T-cell (primary cell): Measurements from ENCODE around the gene C1QTNF7. TPM values are rescaled to one million over a fixed set of nuclear protein-coding genes. Genes with fewer than 3 reads are reported as not detected.

Experiments used
- ATAC-seq, 4 experiments: fragments of 200-7000 bp in 3 of 4; fragments of 150-1000 bp in 1 of 4; cut with Tn5 transposase; replicated peaks in 1 of 4; 1 replicate in 3 of 4; 2 replicates in 1 of 4; pipeline ENCODE4 v1.10.0; 2021; ENCODE audit warnings: moderate library complexity in 3 of 4, mild to moderate bottlenecking in 2 of 4, moderate number of reproducible peaks in 1 of 4
- CTCF ChIA-PET, 2 donors: fragments of 300-600 bp; sonication (Branson Sonifier 250); formaldehyde crosslinking; loops; one replicate each; lab custom pipeline; 2022; ENCODE audit warnings: antibody characterized with exemption in 2 of 2; lab: Charles Lee
- POLR2A ChIA-PET, 2 donors: fragments of 300-600 bp; sonication (Branson Sonifier 250); formaldehyde crosslinking; loops; one replicate each; lab custom pipeline; 2022; ENCODE audit warnings: antibody characterized with exemption in 2 of 2; lab: Charles Lee
- DNase-seq, 35 experiments: peaks; one replicate each; pipeline versions ENCODE4 v3.0.0 to v3.0.0-alpha.2; 2013 to 2023
- H3K27ac ChIP-seq: one replicate; pipeline ENCODE4 v1.5.1; 2013; ENCODE audit warnings: low read length
- H3K27me3 ChIP-seq, 2 experiments: replicated peaks in 1 of 2; 1 replicate in 1 of 2; 2 replicates in 1 of 2; pipeline versions ENCODE4 v1.6.1 to v1.7.0; 2013; ENCODE audit warnings: low read length in 1 of 2, mixed read lengths in 1 of 2; ENCODE audit not compliant: control insufficient read depth in 2 of 2, insufficient read depth in 2 of 2; ENCODE audit errors: extremely low read depth in 1 of 2
- H3K36me3 ChIP-seq, 2 donors: 1 replicate in 1 of 2; 2 replicates in 1 of 2; pipeline versions ENCODE4 v1.6.1 to v1.7.0; 2013; ENCODE audit warnings: low read length in 1 of 2; ENCODE audit not compliant: control insufficient read depth in 2 of 2, insufficient read depth in 1 of 2; ENCODE audit errors: extremely low read depth in 1 of 2
- H3K4me1 ChIP-seq, 2 experiments: 1 replicate in 1 of 2; 2 replicates in 1 of 2; pipeline versions ENCODE4 v1.6.1 to v1.7.0; 2013; ENCODE audit warnings: low read length in 2 of 2, mixed read lengths in 1 of 2; ENCODE audit not compliant: insufficient read depth in 2 of 2, control insufficient read depth in 1 of 2; ENCODE audit errors: extremely low read depth in 1 of 2
- H3K4me3 ChIP-seq, 2 donors: 1 replicate in 1 of 2; 2 replicates in 1 of 2; pipeline versions ENCODE4 v1.5.1 to v1.7.0; 2013; ENCODE audit warnings: mild to moderate bottlenecking in 2 of 2, low read length in 1 of 2, moderate library complexity in 1 of 2; ENCODE audit not compliant: control insufficient read depth in 1 of 2; ENCODE audit errors: extremely low read depth in 1 of 2
- H3K9me3 ChIP-seq: 2 replicates; pipeline ENCODE4 v1.7.0; 2013
- H3K27ac Mint-ChIP-seq, 2 donors: one replicate each; pipeline ENCODE4 v1.8.0; 2020 to 2021; ENCODE audit warnings: mild to moderate bottlenecking in 2 of 2, mixed read lengths in 2 of 2
- H3K27me3 Mint-ChIP-seq, 2 donors: one replicate each; pipeline ENCODE4 v1.8.0; 2021 to 2022; ENCODE audit warnings: mixed read lengths in 2 of 2
- H3K36me3 Mint-ChIP-seq: one replicate; pipeline ENCODE4 v1.8.0; 2021; ENCODE audit warnings: mixed read lengths
- H3K4me1 Mint-ChIP-seq, 3 donors: one replicate each; pipeline ENCODE4 v1.8.0; 2020 to 2022; ENCODE audit warnings: mixed read lengths in 3 of 3, mild to moderate bottlenecking in 1 of 3
- H3K4me3 Mint-ChIP-seq, 3 donors: one replicate each; pipeline ENCODE4 v1.8.0; 2020 to 2022; ENCODE audit warnings: mild to moderate bottlenecking in 3 of 3, mixed read lengths in 3 of 3, moderate library complexity in 3 of 3
- H3K9me3 Mint-ChIP-seq, 3 donors: one replicate each; pipeline ENCODE4 v1.8.0; 2020 to 2022; ENCODE audit warnings: mixed read lengths in 3 of 3
- WGBS: methylation state at CpG from one replicate; pipeline ENCODE4 v1.1.5; 2013; ENCODE audit warnings: missing lambda C conversion rate; ENCODE audit not compliant: insufficient coverage; 5-methylcytosine and 5-hydroxymethylcytosine counted together
- total RNA-seq, 35 experiments: library from RNA in 6 of 35; stranded (reverse) in 6 of 35; fragments of 120-200 nt in 1 of 35; gene quantifications; one replicate each; pipeline versions ENCODE4 v1.2.1 to v1.2.4 and lab custom pipeline; 2013 to 2026

C1QTNF7 gene
- total RNA-seq: not detected
- total RNA-seq (2013): 0.07 TPM
- 0 to 0.12 (median 0) reads per million in 29 experiments for total RNA-seq (lab: John Stamatoyannopoulos, UW)

DNA sequence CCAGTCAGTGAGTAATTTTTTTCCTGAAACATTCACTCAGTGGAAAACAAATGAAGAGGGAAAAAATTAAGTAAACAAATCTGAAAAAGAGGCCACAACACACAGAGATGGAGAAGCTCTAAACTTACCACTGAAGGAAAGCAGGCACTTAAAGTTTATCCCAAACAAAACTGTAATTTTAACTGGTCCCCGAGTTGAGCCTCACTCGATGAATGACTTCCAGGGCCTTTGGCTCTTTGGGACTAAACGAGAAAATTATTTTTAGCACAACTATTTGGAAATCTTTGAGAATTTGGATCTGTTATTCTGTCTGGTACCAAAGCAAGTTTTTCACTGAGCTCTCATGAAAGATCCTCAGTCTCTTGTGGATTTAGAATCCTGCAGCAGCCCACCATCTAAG lies at the start of gene C1QTNF7:
Gene C1QTNF7, plus strand, starts transcription at position 333 of the 400 bp plus-strand sequence. CDS start 7,711 bp downstream, outside the sequence.
- no peaks in the 10 kb centered on the region for H3K9me3 Mint-ChIP-seq
- Histone ChIP-seq H3K4me1 (no peaks in the 10 kb centered on the region), H3K9me3 (no peaks in the 10 kb centered on the region), H3K4me3 (no peak within 1 kb of the TSS), H3K27ac (no peak within 1 kb of the TSS), H3K27me3 (no peaks in the 10 kb centered on the region), H3K36me3 (no peaks in the 10 kb centered on the region)
- POLR2A ChIA-PET: no interaction called here
- ATAC-seq (no peak), DNase-seq (no peak)
- CTCF ChIA-PET: no interaction called here
- no peaks in the 10 kb centered on the region for H3K36me3 Mint-ChIP-seq
- H3K4me1 Mint-ChIP-seq: peaks cover 5 to 15% (median 7%) of the 10 kb centered on the region in 3 donors
- H3K27ac Mint-ChIP-seq: no peak within 1 kb of the TSS
- H3K27me3 Mint-ChIP-seq: peaks cover 0 to 1% of the 10 kb centered on the region in 2 donors
- H3K4me3 Mint-ChIP-seq: no peak within 1 kb of the TSS
- WGBS: no CpG with 5 or more reads among the region's 3 CpGs

GRCh38 chr4:15378062-15378461 lies 49.8 kb upstream of the C1QTNF7 start:
- H3K4me1 Mint-ChIP-seq: peaks cover 24 to 30% (median 26%) of the 10 kb centered on the region in 3 donors
- no peak overlapping the region for H3K4me3 Mint-ChIP-seq
- DNase-seq (no peak), ATAC-seq (no peak)
- peaks cover 0 to 3% (median 0%) of the 10 kb centered on the region in 3 donors for H3K9me3 Mint-ChIP-seq
- Histone ChIP-seq H3K27ac (no peak overlapping the region), H3K4me1 (peaks cover 3 to 15% of the 10 kb centered on the region in 2 experiments), H3K36me3 (no peaks in the 10 kb centered on the region), H3K9me3 (no peaks in the 10 kb centered on the region), H3K4me3 (no peak overlapping the region), H3K27me3 (no peaks in the 10 kb centered on the region)
- no peaks in the 10 kb centered on the region for H3K36me3 Mint-ChIP-seq
- WGBS: 0% methylated on average over 1 of the region's 1 CpG
- ChIA-PET CTCF (interaction anchor here in 1 of 2 donors (1.2 kb wide), 1 partner anchor 19 kb away, joined by 3 read pairs; no protein-coding TSS in a partner anchor), POLR2A (no interaction called here)
- H3K27me3 Mint-ChIP-seq: peaks cover 0 to 3% of the 10 kb centered on the region in 2 donors
- H3K27ac Mint-ChIP-seq: no peak overlapping the region

GRCh38 chr4:15378493-15378892 lies 49.3 kb upstream of the C1QTNF7 start:
- no peak for ATAC-seq
- H3K27ac ChIP-seq: no peak overlapping the region
- peaks cover 3 to 15% of the 10 kb centered on the region in 2 experiments for H3K4me1 ChIP-seq
- no peak for DNase-seq
- H3K9me3 ChIP-seq: no peaks in the 10 kb centered on the region
- H3K4me1 Mint-ChIP-seq: peaks cover 24 to 30% (median 26%) of the 10 kb centered on the region in 3 donors
- no peak overlapping the region for H3K27ac Mint-ChIP-seq
- no peak overlapping the region for H3K4me3 ChIP-seq
- ChIA-PET POLR2A (no interaction called here), CTCF (interaction anchor here in 1 of 2 donors (1.2 kb wide), 1 partner anchor 18 kb away, joined by 3 read pairs; no protein-coding TSS in a partner anchor)
- no peaks in the 10 kb centered on the region for H3K36me3 Mint-ChIP-seq
- no CpG with 5 or more reads among the region's 1 CpG for WGBS
- H3K27me3 ChIP-seq: no peaks in the 10 kb centered on the region
- H3K27me3 Mint-ChIP-seq: peaks cover 0 to 3% of the 10 kb centered on the region in 2 donors
- no peak overlapping the region for H3K4me3 Mint-ChIP-seq
- no peaks in the 10 kb centered on the region for H3K36me3 ChIP-seq
- peaks cover 0 to 3% (median 0%) of the 10 kb centered on the region in 3 donors for H3K9me3 Mint-ChIP-seq

DNA sequence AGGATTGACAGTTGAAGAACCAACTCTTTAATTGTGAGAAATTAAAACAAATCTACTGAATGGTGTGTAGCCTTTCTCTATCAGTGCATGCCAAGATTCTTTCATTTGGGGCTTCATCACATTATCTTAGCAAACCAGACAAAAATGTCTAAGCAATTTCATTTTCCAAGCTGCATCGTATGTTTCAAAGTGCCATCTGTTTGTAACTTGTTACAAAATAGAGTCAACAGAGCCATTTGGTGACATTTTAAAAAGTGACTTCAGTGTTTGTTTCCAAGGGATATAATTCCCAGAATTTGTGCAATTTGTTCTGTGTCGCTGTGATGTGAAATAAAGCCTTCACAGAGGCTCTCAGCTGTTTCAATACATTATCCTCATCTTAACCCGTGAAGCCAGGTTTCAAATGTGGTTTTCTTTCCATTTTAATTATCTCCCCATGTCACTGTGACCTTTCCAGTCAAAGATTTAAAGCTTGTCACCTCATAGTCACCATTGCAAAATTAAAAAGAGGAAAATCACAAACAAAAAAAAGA lies 46.0 kb upstream of the C1QTNF7 start:
- H3K9me3 Mint-ChIP-seq: peaks cover 0 to 3% (median 0%) of the 10 kb centered on the region in 3 donors
- ATAC-seq: no peak
- ChIA-PET CTCF (interaction anchor here in 1 of 2 donors (0.5 kb wide), 1 partner anchor 69 kb away, joined by 3 read pairs; no protein-coding TSS in a partner anchor), POLR2A (no interaction called here)
- no peaks in the 10 kb centered on the region for H3K4me1 ChIP-seq
- H3K4me3 ChIP-seq: no peak overlapping the region
- no peaks in the 10 kb centered on the region for H3K36me3 ChIP-seq
- no peak overlapping the region for H3K27ac ChIP-seq
- peaks cover 0 to 1% of the 10 kb centered on the region in 2 donors for H3K27me3 Mint-ChIP-seq
- no peak overlapping the region for H3K27ac Mint-ChIP-seq
- H3K27me3 ChIP-seq: peaks cover 0 to 5% of the 10 kb centered on the region in 2 experiments
- no peak overlapping the region for H3K4me3 Mint-ChIP-seq
- no peak for DNase-seq
- 67% methylated on average over 1 of the region's 3 CpGs for WGBS
- H3K9me3 ChIP-seq: no peaks in the 10 kb centered on the region
- peaks cover 4 to 7% (median 7%) of the 10 kb centered on the region in 3 donors for H3K4me1 Mint-ChIP-seq
- peaks cover 3% of the 10 kb centered on the region for H3K36me3 Mint-ChIP-seq

GRCh38 chr4:15382669-15383273 lies 45.1 kb upstream of the C1QTNF7 start:
- Mint-ChIP-seq H3K27ac (no peak overlapping the region), H3K4me3 (no peak overlapping the region), H3K36me3 (peaks cover 3% of the 10 kb centered on the region), H3K4me1 (peaks cover 0 to 4% (median 4%) of the 10 kb centered on the region in 3 donors), H3K27me3 (peaks cover 0 to 1% of the 10 kb centered on the region in 2 donors), H3K9me3 (peaks cover 0 to 3% (median 0%) of the 10 kb centered on the region in 3 donors)
- ChIA-PET CTCF (no interaction called here), POLR2A (interaction anchor here in 1 of 2 donors (0.6 kb wide), 1 partner anchor 73 kb away, joined by 3 read pairs; no protein-coding TSS in a partner anchor)
- ATAC-seq (no peak), DNase-seq (no peak)
- Histone ChIP-seq H3K9me3 (no peaks in the 10 kb centered on the region), H3K4me3 (no peak overlapping the region), H3K4me1 (no peaks in the 10 kb centered on the region), H3K36me3 (no peaks in the 10 kb centered on the region), H3K27ac (no peak overlapping the region), H3K27me3 (peaks cover 0 to 5% of the 10 kb centered on the region in 2 experiments)
- 70% methylated on average over 4 of the region's 5 CpGs for WGBS

DNA sequence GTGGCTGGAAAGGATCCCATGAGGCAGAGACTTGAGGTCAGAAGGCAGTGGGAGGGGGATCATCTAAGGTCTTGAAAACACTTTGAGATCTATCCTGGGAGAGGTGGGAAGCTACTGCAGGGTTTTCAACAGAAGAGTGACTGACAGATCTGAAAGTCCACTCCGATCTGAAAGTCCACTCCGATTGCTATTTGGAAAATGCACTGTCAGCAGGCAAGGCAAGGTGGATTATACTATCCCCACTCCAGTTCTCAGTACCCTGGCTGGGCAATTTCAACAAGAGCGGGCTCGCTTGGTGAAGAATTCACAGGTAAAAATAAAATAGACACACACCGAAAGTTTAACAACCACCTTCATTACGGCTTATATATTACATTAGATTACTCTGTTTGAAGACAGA lies 42.3 kb upstream of the C1QTNF7 start:
- peaks cover 0 to 3% (median 0%) of the 10 kb centered on the region in 3 donors for H3K9me3 Mint-ChIP-seq
- H3K4me1 ChIP-seq: no peaks in the 10 kb centered on the region
- peaks cover 3% of the 10 kb centered on the region for H3K36me3 Mint-ChIP-seq
- ATAC-seq (no peak), DNase-seq (no peak)
- ChIA-PET POLR2A (no interaction called here), CTCF (interaction anchor here in 1 of 2 donors (0.6 kb wide), 1 partner anchor 335 kb away, joined by 5 read pairs; no protein-coding TSS in a partner anchor)
- WGBS: 93% methylated on average over 2 of the region's 6 CpGs
- H3K27me3 ChIP-seq: peaks cover 0 to 5% of the 10 kb centered on the region in 2 experiments
- H3K4me3 ChIP-seq: no peak overlapping the region
- H3K27ac ChIP-seq: no peak overlapping the region
- no peaks in the 10 kb centered on the region for H3K9me3 ChIP-seq
- peaks cover 0 to 1% of the 10 kb centered on the region in 2 donors for H3K27me3 Mint-ChIP-seq
- no peak overlapping the region for H3K27ac Mint-ChIP-seq
- H3K36me3 ChIP-seq: no peaks in the 10 kb centered on the region
- no peak overlapping the region for H3K4me3 Mint-ChIP-seq
- no peaks in the 10 kb centered on the region for H3K4me1 Mint-ChIP-seq
